Ishikawa (cell line): ENCODE measurements around the gene HNRNPA2B1.

ENCODE experiments used
- CEBPB ChIP-seq: IDR thresholded peaks from 2 replicates; pipeline ENCODE4 v1.6.1; 2012
- CREB1 ChIP-seq: IDR thresholded peaks from 2 replicates; pipeline ENCODE4 v1.6.1; 2012; ENCODE audit warnings: low read depth
- EGR1 ChIP-seq: IDR thresholded peaks from 2 replicates; pipeline ENCODE4 v1.6.1; 2012
- EP300 ChIP-seq: IDR thresholded peaks from 2 replicates; pipeline ENCODE4 v1.6.1; 2012; ENCODE audit warnings: borderline replicate concordance
- FOXM1 ChIP-seq: IDR thresholded peaks from 2 replicates; pipeline ENCODE4 v1.6.1; 2012; ENCODE audit warnings: low read depth, borderline replicate concordance
- NFIC ChIP-seq: IDR thresholded peaks from 2 replicates; pipeline ENCODE4 v1.6.1; 2012
- RAD21 ChIP-seq: IDR thresholded peaks from 2 replicates; pipeline ENCODE4 v1.6.1; 2012; ENCODE audit warnings: low read depth
- REST ChIP-seq: IDR thresholded peaks from 2 replicates; pipeline ENCODE4 v1.6.1; 2012; ENCODE audit warnings: low read depth, mild to moderate bottlenecking
- TAF1 ChIP-seq: IDR thresholded peaks from 2 replicates; pipeline ENCODE4 v1.6.1; 2012; ENCODE audit warnings: low read depth, mild to moderate bottlenecking
- TCF12 ChIP-seq: IDR thresholded peaks from 2 replicates; pipeline ENCODE4 v1.6.1; 2012; ENCODE audit warnings: low read depth
- TEAD4 ChIP-seq: IDR thresholded peaks from 2 replicates; pipeline ENCODE4 v1.6.1; 2012
- USF1 ChIP-seq: IDR thresholded peaks from 2 replicates; pipeline ENCODE4 v1.6.1; 2012
- YY1 ChIP-seq: IDR thresholded peaks from 2 replicates; pipeline ENCODE4 v1.6.1; 2012; ENCODE audit warnings: low read depth
- ZBTB7A ChIP-seq: IDR thresholded peaks from 2 replicates; pipeline ENCODE4 v1.6.1; 2012; ENCODE audit warnings: low read depth

The HNRNPA2B1 gene

GRCh38 chr7:26190417-26190869 lies 10.1 kb downstream of the HNRNPA2B1 start:
- TF ChIP-seq ZBTB7A (no peak), TCF12 (no peak), TAF1 (no peak), YY1 (no peak)

- TF ChIP-seq TEAD4 (no peak), NFIC (no peak), YY1 (no peak), REST (no peak), RAD21 (no peak), USF1 (no peak), ZBTB7A (no peak), EP300 (no peak), CEBPB (no peak), TCF12 (no peak), TAF1 (no peak), CREB1 (no peak), FOXM1 (no peak)
These were observed 10.8 kb downstream of the HNRNPA2B1 start for GRCh38 chr7:26189697-26190096.

GRCh38 chr7:26188957-26189541 lies 11.5 kb downstream of the HNRNPA2B1 start:
- TF ChIP-seq EP300, result no peak
- no peak for TF ChIP-seq USF1
- no peak for TF ChIP-seq CREB1
- TF ChIP-seq REST, result no peak
- no peak for TF ChIP-seq RAD21
- no peak for TF ChIP-seq ZBTB7A
- no peak for TF ChIP-seq EGR1
- peak; percentile 46; the same call in 1 of the 2 replicates for TF ChIP-seq CEBPB

- no peak for TF ChIP-seq CEBPB
- TF ChIP-seq ZBTB7A, result no peak
These were observed 12.2 kb downstream of the HNRNPA2B1 start for GRCh38 chr7:26188206-26188956.

- TF ChIP-seq CEBPB (0 out of 2 replicates have a peak, but pooled peaks have one; percentile 24), FOXM1 (no peak)
These were observed 13.0 kb downstream of the HNRNPA2B1 start for GRCh38 chr7:26187380-26188205.

- TF ChIP-seq TCF12 (no peak), TEAD4 (no peak), NFIC (no peak), YY1 (no peak), RAD21 (no peak)
These were observed 13.9 kb downstream of the HNRNPA2B1 start for GRCh38 chr7:26186364-26187311.
